Measurements from ENCODE around the gene SPSB1. TPM values are rescaled to one million over a fixed set of nuclear protein-coding genes. Genes with fewer than 3 reads are reported as not detected.

The SPSB1 gene
- total RNA-seq, 1 experiment from 2014 or later = 33.8 TPM

- CTCF ChIA-PET = no interaction called here
- H2AFZ ChIP-seq = no peak overlapping the region
- H3K4me2 ChIP-seq = no peak overlapping the region
- TF ChIP-seq CTCF (conservative IDR thresholded peaks at IDR 0.05) (no peak), EZH2 (IDR thresholded peaks at IDR 0.05; ENCODE audit: low read depth) (no peak)
- no peaks in the 10 kb centered on the region for H3K27me3 ChIP-seq (ENCODE audit: insufficient read depth, low read depth)
- no peaks in the 10 kb centered on the region for H3K36me3 ChIP-seq (ENCODE audit: low read depth)
- H4K20me1 ChIP-seq (ENCODE audit: insufficient read depth) = no peaks in the 10 kb centered on the region
- H3K9me2 ChIP-seq (ENCODE audit: insufficient read depth) = no peaks in the 10 kb centered on the region
- no TSS peak for BruUV-seq (replicated peaks)
- no peak for DNase-seq
- H3K79me2 ChIP-seq (ENCODE audit: low read depth) = no peaks in the 10 kb centered on the region
- no peak overlapping the region for H3K4me3 ChIP-seq
- intact Hi-C loops (cut with micrococcal nuclease; ENCODE audit: unreplicated experiment) = no loop called here
- H3K9me3 ChIP-seq (ENCODE audit: insufficient read depth, low read depth) = no peaks in the 10 kb centered on the region
- no peak overlapping the region for H3K27ac ChIP-seq
- POLR2A ChIA-PET (ENCODE audit: unreplicated experiment) = no interaction called here
- H3F3A ChIP-seq (ENCODE audit: insufficient read depth, low read depth) = no peaks in the 10 kb centered on the region
- no peaks in the 10 kb centered on the region for H3K4me1 ChIP-seq (replicated peaks; ENCODE audit: insufficient read depth)
These were observed 42.0 kb upstream of the SPSB1 start for GRCh38 chr1:9250411-9251381.

- H2AFZ ChIP-seq = no peak overlapping the region
- no peak for DNase-seq
- intact Hi-C loops (cut with micrococcal nuclease; ENCODE audit: unreplicated experiment) = no loop called here
- POLR2A ChIA-PET (ENCODE audit: unreplicated experiment) = no interaction called here
- H3K4me1 ChIP-seq (replicated peaks; ENCODE audit: insufficient read depth) = no peaks in the 10 kb centered on the region
- no peaks in the 10 kb centered on the region for H3K27me3 ChIP-seq (ENCODE audit: insufficient read depth, low read depth)
- H3K79me2 ChIP-seq (ENCODE audit: low read depth) = no peaks in the 10 kb centered on the region
- CTCF ChIA-PET = no interaction called here
- H4K20me1 ChIP-seq (ENCODE audit: insufficient read depth) = no peaks in the 10 kb centered on the region
- no peak overlapping the region for H3K27ac ChIP-seq
- TF ChIP-seq EZH2 (IDR thresholded peaks at IDR 0.05; ENCODE audit: low read depth) (no peak), CTCF (conservative IDR thresholded peaks at IDR 0.05) (no peak)
- H3K36me3 ChIP-seq (ENCODE audit: low read depth) = no peaks in the 10 kb centered on the region
- H3K4me2 ChIP-seq = no peak overlapping the region
- H3K9me3 ChIP-seq (ENCODE audit: insufficient read depth, low read depth) = no peaks in the 10 kb centered on the region
- no peaks in the 10 kb centered on the region for H3F3A ChIP-seq (ENCODE audit: insufficient read depth, low read depth)
- no peak overlapping the region for H3K4me3 ChIP-seq
- BruUV-seq (replicated peaks) = no TSS peak
- H3K9me2 ChIP-seq (ENCODE audit: insufficient read depth) = no peaks in the 10 kb centered on the region
These were observed 41.2 kb upstream of the SPSB1 start for GRCh38 chr1:9251501-9251900.

GRCh38 chr1:9253004-9253403, 39.7 kb upstream of the SPSB1 start:
- Histone ChIP-seq H3K9me2 (ENCODE audit: insufficient read depth) (no peaks in the 10 kb centered on the region), H3K36me3 (ENCODE audit: low read depth) (no peaks in the 10 kb centered on the region), H3K4me2 (no peak overlapping the region), H3K4me1 (replicated peaks; ENCODE audit: insufficient read depth) (no peaks in the 10 kb centered on the region), H3K9me3 (ENCODE audit: insufficient read depth, low read depth) (no peaks in the 10 kb centered on the region; the same call in 1 of the 2 replicates), H3F3A (ENCODE audit: insufficient read depth, low read depth) (peaks cover under 1% of the 10 kb centered on the region; the same call in 1 of the 2 replicates), H3K27ac (no peak overlapping the region), H3K79me2 (ENCODE audit: low read depth) (no peaks in the 10 kb centered on the region), H3K4me3 (no peak overlapping the region), H3K27me3 (ENCODE audit: insufficient read depth, low read depth) (no peaks in the 10 kb centered on the region), H2AFZ (no peak overlapping the region), H4K20me1 (ENCODE audit: insufficient read depth) (no peaks in the 10 kb centered on the region)
- BruUV-seq (replicated peaks) = no TSS peak
- intact Hi-C loops (cut with micrococcal nuclease; ENCODE audit: unreplicated experiment) = no loop called here
- no peak for TF ChIP-seq EZH2 (IDR thresholded peaks at IDR 0.05; ENCODE audit: low read depth)
- TF ChIP-seq CTCF (conservative IDR thresholded peaks at IDR 0.05) = no peak
- CTCF ChIA-PET = no interaction called here
- no peak for DNase-seq
- POLR2A ChIA-PET (ENCODE audit: unreplicated experiment) = no interaction called here
